Measurements from ENCODE around the gene GAPT.
"Not testable (repeated sequence)": the region's sequence is repeated elsewhere in the genome, so short reads cannot be mapped to it uniquely, and the experiment has no call there.

The GAPT gene

GRCh38 chr5:58505502-58505901 lies 14.3 kb downstream of the GAPT start:
- peaks cover 22% of the 10 kb centered on the region for H3K4me1 Mint-ChIP-seq
- no peak overlapping the region for H3K27ac Mint-ChIP-seq

GRCh38 chr5:58505971-58506640 lies 14.9 kb downstream of the GAPT start:
- no peaks in the 10 kb centered on the region for H3K27me3 Mint-ChIP-seq
- H3K36me3 Mint-ChIP-seq (ENCODE audit: low read depth), result no peaks in the 10 kb centered on the region
- H3K27ac Mint-ChIP-seq, result no peak overlapping the region
- no peak for ATAC-seq
- H3K4me1 Mint-ChIP-seq, result peaks cover 19% of the 10 kb centered on the region
- H3K4me3 Mint-ChIP-seq, result no peak overlapping the region
- no peak for DNase-seq
- no peaks in the 10 kb centered on the region for H3K9me3 Mint-ChIP-seq

More at GRCh38 chr5:58505502-58505901, 14.3 kb downstream of the GAPT start:
- Mint-ChIP-seq H3K9me3 (no peaks in the 10 kb centered on the region), H3K4me3 (no peak overlapping the region), H3K27me3 (no peaks in the 10 kb centered on the region), H3K36me3 (ENCODE audit: low read depth) (no peaks in the 10 kb centered on the region)
- DNase-seq (no peak), ATAC-seq (no peak)

GRCh38 chr5:58507715-58508114 lies 16.5 kb downstream of the GAPT start:
- Mint-ChIP-seq H3K27ac (no peak overlapping the region), H3K27me3 (no peaks in the 10 kb centered on the region), H3K4me3 (no peak overlapping the region), H3K36me3 (ENCODE audit: low read depth) (no peaks in the 10 kb centered on the region), H3K4me1 (peaks cover 19% of the 10 kb centered on the region), H3K9me3 (no peaks in the 10 kb centered on the region)
- no peak for ATAC-seq
- DNase-seq, result no peak

GRCh38 chr5:58517198-58517597 lies 26.0 kb downstream of the GAPT start:
- no peak overlapping the region for H3K4me3 Mint-ChIP-seq
- H3K27ac Mint-ChIP-seq, result no peak overlapping the region
- H3K36me3 Mint-ChIP-seq (ENCODE audit: low read depth), result no peaks in the 10 kb centered on the region
- DNase-seq (no peak), ATAC-seq (no peak)
- H3K4me1 Mint-ChIP-seq, result no peaks in the 10 kb centered on the region
- no peaks in the 10 kb centered on the region for H3K27me3 Mint-ChIP-seq
- peaks cover 21% of the 10 kb centered on the region for H3K9me3 Mint-ChIP-seq

- no peak for DNase-seq
- Mint-ChIP-seq H3K27me3 (peaks cover 2% of the 10 kb centered on the region), H3K9me3 (no peaks in the 10 kb centered on the region), H3K27ac (no peak overlapping the region), H3K4me3 (no peak overlapping the region), H3K36me3 (ENCODE audit: low read depth) (no peaks in the 10 kb centered on the region), H3K4me1 (no peaks in the 10 kb centered on the region)
- no peak for ATAC-seq
Measured at GRCh38 chr5:58523956-58524355, 32.7 kb downstream of the GAPT start.

- no peaks in the 10 kb centered on the region for H3K9me3 Mint-ChIP-seq
- H3K4me1 Mint-ChIP-seq, result no peaks in the 10 kb centered on the region
- H3K4me3 Mint-ChIP-seq, result no peak overlapping the region
- ATAC-seq (no peak), DNase-seq (no peak)
- H3K36me3 Mint-ChIP-seq (ENCODE audit: low read depth), result no peaks in the 10 kb centered on the region
- no peak overlapping the region for H3K27ac Mint-ChIP-seq
- peaks cover 2% of the 10 kb centered on the region for H3K27me3 Mint-ChIP-seq
Measured at GRCh38 chr5:58524571-58524970, 33.3 kb downstream of the GAPT start.

GRCh38 chr5:58530942-58531490 lies 39.8 kb downstream of the GAPT start:
- Mint-ChIP-seq H3K36me3 (ENCODE audit: low read depth) (no peaks in the 10 kb centered on the region), H3K9me3 (peaks cover 19% of the 10 kb centered on the region), H3K27me3 (no peaks in the 10 kb centered on the region), H3K4me3 (no peak overlapping the region), H3K4me1 (no peaks in the 10 kb centered on the region), H3K27ac (no peak overlapping the region)
- DNase-seq (no peak), ATAC-seq (no peak)

GRCh38 chr5:58541935-58542334 lies 50.7 kb downstream of the GAPT start:
- not testable (repeated sequence) for H3K4me3 Mint-ChIP-seq; H3K4me1 Mint-ChIP-seq; H3K27me3 Mint-ChIP-seq; H3K9me3 Mint-ChIP-seq; ATAC-seq; H3K36me3 Mint-ChIP-seq (ENCODE audit: low read depth); DNase-seq; H3K27ac Mint-ChIP-seq

GRCh38 chr5:58542709-58543108 lies 51.5 kb downstream of the GAPT start:
- Mint-ChIP-seq H3K27me3 (no peaks in the 10 kb centered on the region), H3K4me3 (no peak overlapping the region), H3K36me3 (ENCODE audit: low read depth) (no peaks in the 10 kb centered on the region), H3K9me3 (no peaks in the 10 kb centered on the region), H3K27ac (no peak overlapping the region), H3K4me1 (no peaks in the 10 kb centered on the region)
- DNase-seq (no peak), ATAC-seq (no peak)

GRCh38 chr5:58543723-58544122 lies 52.5 kb downstream of the GAPT start:
- H3K4me3 Mint-ChIP-seq, result no peak overlapping the region
- H3K4me1 Mint-ChIP-seq, result no peaks in the 10 kb centered on the region

GRCh38 chr5:58544195-58544594 lies 53.0 kb downstream of the GAPT start:
- H3K4me1 Mint-ChIP-seq, result no peaks in the 10 kb centered on the region
- H3K36me3 Mint-ChIP-seq (ENCODE audit: low read depth), result no peaks in the 10 kb centered on the region
- H3K4me3 Mint-ChIP-seq, result no peak overlapping the region
- no peaks in the 10 kb centered on the region for H3K9me3 Mint-ChIP-seq
- no peaks in the 10 kb centered on the region for H3K27me3 Mint-ChIP-seq
- DNase-seq (no peak), ATAC-seq (no peak)
- H3K27ac Mint-ChIP-seq, result no peak overlapping the region

More at GRCh38 chr5:58543723-58544122, 52.5 kb downstream of the GAPT start:
- DNase-seq (no peak), ATAC-seq (no peak)
- H3K36me3 Mint-ChIP-seq (ENCODE audit: low read depth), result no peaks in the 10 kb centered on the region
- no peaks in the 10 kb centered on the region for H3K27me3 Mint-ChIP-seq
- H3K27ac Mint-ChIP-seq, result no peak overlapping the region
- no peaks in the 10 kb centered on the region for H3K9me3 Mint-ChIP-seq

GRCh38 chr5:58544926-58545325 lies 53.7 kb downstream of the GAPT start:
- Mint-ChIP-seq H3K4me3 (no peak overlapping the region), H3K36me3 (ENCODE audit: low read depth) (no peaks in the 10 kb centered on the region), H3K27me3 (no peaks in the 10 kb centered on the region), H3K27ac (no peak overlapping the region), H3K4me1 (no peaks in the 10 kb centered on the region), H3K9me3 (no peaks in the 10 kb centered on the region)
- DNase-seq (no peak), ATAC-seq (no peak)

- DNase-seq, result no peak
- no peak overlapping the region for H3K4me3 Mint-ChIP-seq
- no peaks in the 10 kb centered on the region for H3K36me3 Mint-ChIP-seq (ENCODE audit: low read depth)
- H3K9me3 Mint-ChIP-seq, result no peaks in the 10 kb centered on the region
- H3K27ac Mint-ChIP-seq, result no peak overlapping the region
- no peak for ATAC-seq
- no peaks in the 10 kb centered on the region for H3K4me1 Mint-ChIP-seq
- H3K27me3 Mint-ChIP-seq, result no peaks in the 10 kb centered on the region
Measured at GRCh38 chr5:58545912-58546311, 54.7 kb downstream of the GAPT start.

All from activated naive CD8-positive, alpha-beta T cell treated with anti-CD3 and anti-CD28 coated beads, Interleukin-2, amount 50 U/mL, for 24 hours (primary cell).